PC-3 (cell line): Measurements from ENCODE around the gene PTPA.

ENCODE experiments used
- CTCF ChIP-seq: fragments of 300-600 bp; sonication (generic); conservative IDR thresholded peaks from 2 replicates; pipeline ENCODE4 v1.5.1; 2017; ENCODE audit warnings: antibody characterized with exemption, low read depth, mild to moderate bottlenecking, low read length
- EZH2phosphoT487 ChIP-seq: fragments of 300-600 bp; sonication (generic); IDR thresholded peaks from 2 replicates; pipeline ENCODE4 v1.6.1; 2018; ENCODE audit warnings: mild to moderate bottlenecking, antibody characterized with exemption, low read length, borderline replicate concordance

GRCh38 chr9:129191234-129191633, 80.0 kb downstream of the PTPA start:
- no peak for TF ChIP-seq CTCF
- no peak for TF ChIP-seq EZH2phosphoT487
